ENCODE measurements around the gene FOXL1.

DNA sequence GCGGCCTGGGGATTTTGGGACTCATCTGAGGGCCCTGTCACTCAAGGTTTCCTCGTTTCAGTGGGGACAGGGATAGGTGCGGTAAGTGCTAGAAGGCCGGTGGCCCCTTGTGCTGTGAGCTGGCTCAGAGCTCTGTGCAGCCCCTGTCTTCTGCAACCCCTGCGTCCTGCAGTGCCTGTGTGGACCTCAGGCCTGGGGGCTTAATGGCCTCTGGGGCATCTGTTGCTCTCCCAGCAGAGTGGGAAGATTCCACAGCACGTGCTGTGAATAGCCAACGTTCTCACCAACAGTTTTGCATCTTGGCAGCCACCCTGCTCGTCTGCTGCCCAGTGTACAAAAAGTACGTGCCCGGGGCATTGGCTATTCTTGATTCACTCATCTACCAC is 6.8 kb upstream of the FOXL1 start:
- no peak for TF ChIP-seq CREB1 (IDR thresholded peaks at IDR 0.05; ENCODE audit: low read depth)
- TF ChIP-seq, protein P1, sequence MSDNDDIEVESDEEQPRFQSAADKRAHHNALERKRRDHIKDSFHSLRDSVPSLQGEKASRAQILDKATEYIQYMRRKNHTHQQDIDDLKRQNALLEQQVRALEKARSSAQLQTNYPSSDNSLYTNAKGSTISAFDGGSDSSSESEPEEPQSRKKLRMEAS (IDR thresholded peaks at IDR 0.05) = no peak
- TF ChIP-seq EGR1 (IDR thresholded peaks at IDR 0.05) = no peak
- no peak for TF ChIP-seq NFIC (IDR thresholded peaks at IDR 0.05)
